HS-27A (cell line): ENCODE results near the gene STYXL1.
"Not testable (repeated sequence)": the region's sequence is repeated elsewhere in the genome, so short reads cannot be mapped to it uniquely, and the experiment has no call there.

ENCODE experiments used
- DNase-seq: peaks from one replicate; pipeline ENCODE4 v3.0.0-alpha.2; 2012; ENCODE audit warnings: low read depth, missing footprints

The STYXL1 gene

GRCh38 chr7:76029682-76030081 lies 18.1 kb downstream of the STYXL1 start:
- DNase-seq, result not testable (repeated sequence)

- no peak for DNase-seq
Measured at GRCh38 chr7:76023002-76023401, 24.8 kb downstream of the STYXL1 start.

- DNase-seq, result no peak
Measured at GRCh38 chr7:76022026-76022780, 25.6 kb downstream of the STYXL1 start.

GRCh38 chr7:76020031-76020714 lies 27.6 kb downstream of the STYXL1 start:
- peak; percentile 20 for DNase-seq

- not testable (repeated sequence) for DNase-seq
Measured at GRCh38 chr7:76018520-76018919, 29.3 kb downstream of the STYXL1 start.

- no peak for DNase-seq
Measured at GRCh38 chr7:76016191-76016947, 31.4 kb downstream of the STYXL1 start.

GRCh38 chr7:76011442-76011861 lies 36.3 kb downstream of the STYXL1 start:
- no peak for DNase-seq

- DNase-seq, result no peak
Measured at GRCh38 chr7:76009672-76010600, 37.9 kb downstream of the STYXL1 start.

GRCh38 chr7:76008156-76008687 lies 39.6 kb downstream of the STYXL1 start:
- no peak for DNase-seq

GRCh38 chr7:76005004-76005403 lies 42.8 kb downstream of the STYXL1 start:
- not testable (repeated sequence) for DNase-seq

- no peak for DNase-seq
Measured at GRCh38 chr7:76003351-76003750, 44.4 kb downstream of the STYXL1 start.

GRCh38 chr7:76002822-76003221 lies 45.0 kb downstream of the STYXL1 start:
- no peak for DNase-seq

- no peak for DNase-seq
Measured at GRCh38 chr7:76002139-76002538, 45.7 kb downstream of the STYXL1 start.

- DNase-seq, result no peak
Measured at GRCh38 chr7:76000566-76000965, 47.2 kb downstream of the STYXL1 start.

GRCh38 chr7:75998038-75998437 lies 49.8 kb downstream of the STYXL1 start:
- no peak for DNase-seq

GRCh38 chr7:75996476-75996875 lies 51.3 kb downstream of the STYXL1 start:
- DNase-seq, result no peak

GRCh38 chr7:75995996-75996395 lies 51.8 kb downstream of the STYXL1 start:
- DNase-seq, result no peak

- no peak for DNase-seq
Measured at GRCh38 chr7:75995052-75995471, 52.7 kb downstream of the STYXL1 start.

- peak; percentile 55 for DNase-seq
Measured at GRCh38 chr7:75994388-75995051, 53.3 kb downstream of the STYXL1 start, which contains the start of gene TMEM120A. TMEM120A (minus strand) TSS chr7:75994595; CDS start chr7:75994570, 25 bp downstream.

GRCh38 chr7:75993689-75994387 lies 54.0 kb downstream of the STYXL1 start:
- DNase-seq, result peak; percentile 12
